ENCODE measurements around the gene HIPK4. TPM values are rescaled to one million over a fixed set of nuclear protein-coding genes. Genes with fewer than 3 reads are reported as not detected.

The HIPK4 gene
- total RNA-seq, 1 experiment from 2014 or later, result 0.74 TPM

- Histone ChIP-seq H3K27ac (ENCODE audit: low read depth, low read length) (no peak overlapping the region), H3K9ac (ENCODE audit: low read length) (no peak overlapping the region), H4K20me1 (ENCODE audit: insufficient read depth) (no peaks in the 10 kb centered on the region), H3K36me3 (ENCODE audit: control insufficient read depth in 1 of 2, insufficient read depth in 2 of 2, low read length in 2 of 2) (peaks cover 14 to 23% of the 10 kb centered on the region in 2 experiments), H3K4me1 (ENCODE audit: control insufficient read depth in 1 of 2, insufficient read depth in 2 of 2, low read length in 2 of 2) (no peaks in the 10 kb centered on the region), H3K27me3 (ENCODE audit: insufficient read depth, low read length) (no peaks in the 10 kb centered on the region), H3K9me2 (ENCODE audit: insufficient read depth) (no peaks in the 10 kb centered on the region), H3K79me2 (ENCODE audit: insufficient read depth, low read length) (peaks cover 17% of the 10 kb centered on the region), H2AFZ (ENCODE audit: low read depth, low read length, poor library complexity, severe bottlenecking) (no peak overlapping the region), H3K4me2 (ENCODE audit: low read length) (no peak overlapping the region), H3K9me3 (ENCODE audit: control insufficient read depth in 1 of 2, insufficient read depth in 1 of 2, low read depth in 1 of 2, low read length in 2 of 2) (no peaks in the 10 kb centered on the region), H3K4me3 (replicated peaks in 1 of 2; ENCODE audit: low read depth in 1 of 2, low read length in 2 of 2) (no peak overlapping the region)
- BruUV-seq (replicated peaks), result no TSS peak
- ATAC-seq, result no peak
- RAD21 ChIA-PET (ENCODE audit: low non-redundant PET in 1 of 2, low total read pairs in 2 of 2, uncharacterized antibody in 2 of 2, unreplicated experiment in 2 of 2), result no interaction called here
- POLR2A ChIA-PET, result no interaction called here
- TF ChIP-seq SRF (IDR thresholded peaks at IDR 0.05; ENCODE audit: low read depth), result no peak
- TF ChIP-seq EZH2phosphoT487 (IDR thresholded peaks at IDR 0.05; ENCODE audit: borderline replicate concordance), result no peak
- TF ChIP-seq TCF7L2 (IDR thresholded peaks at IDR 0.05; ENCODE audit: borderline replicate concordance, extremely low read depth, insufficient read depth, insufficient read length), result no peak
- TF ChIP-seq ZNF274 (IDR thresholded peaks at IDR 0.05; ENCODE audit: low read depth, low read length), result no peak
- TF ChIP-seq ZFX (IDR thresholded peaks at IDR 0.05), result no peak
- no peak for TF ChIP-seq SIN3A (IDR thresholded peaks at IDR 0.05; ENCODE audit: low read depth)
- no peak for TF ChIP-seq REST (IDR thresholded peaks at IDR 0.05; ENCODE audit: low read depth)
- TF ChIP-seq CTCF (IDR thresholded peaks at IDR 0.05 in 2 of 3, conservative IDR thresholded peaks at IDR 0.05 in 1 of 3; ENCODE audit: borderline replicate concordance in 1 of 3, insufficient read depth in 1 of 3, low read depth in 2 of 3, low read length in 2 of 3), result no peak
- CTCF ChIA-PET, result no interaction called here
- DNase-seq (ENCODE audit: low read depth, low spot score), result no peak
- intact Hi-C loops (cut with micrococcal nuclease), result no loop called here
These were observed 52.9 kb downstream of the HIPK4 start for GRCh38 chr19:40337107-40337506.

All from HCT116 (cell line).